Uterus (tissue), 4 donors: ENCODE measurements around the gene SLC9A7. TPM values are rescaled to one million over a fixed set of nuclear protein-coding genes. Genes with fewer than 3 reads are reported as not detected.

Experiments
- DNase-seq, 2 donors: peaks; one replicate each; pipeline ENCODE4 v3.0.0-alpha.2; 2019 to 2020
- H3K27ac ChIP-seq, 2 donors: fragments of 200-600 bp; sonication (generic); 1 replicate in 1 of 2; 2 replicates in 1 of 2; pipeline ENCODE4 v1.5.1; 2016 to 2018
- H3K27me3 ChIP-seq, 2 donors: fragments of 200-600 bp; sonication (generic); one replicate each; pipeline ENCODE4 v1.5.1; 2018 to 2019; ENCODE audit warnings: control low read depth in 1 of 2
- H3K36me3 ChIP-seq, 2 donors: fragments of 200-600 bp; sonication (generic); one replicate each; pipeline ENCODE4 v1.5.1; 2019; ENCODE audit warnings: control low read depth in 1 of 2
- H3K4me1 ChIP-seq, 2 donors: fragments of 200-600 bp; sonication (generic); one replicate each; pipeline ENCODE4 v1.5.1; 2018 to 2019; ENCODE audit warnings: control low read depth in 1 of 2
- H3K4me3 ChIP-seq, 2 donors: fragments of 200-600 bp; sonication (generic); 1 replicate in 1 of 2; 2 replicates in 1 of 2; pipeline ENCODE4 v1.5.1; 2018 to 2019; ENCODE audit warnings: mild to moderate bottlenecking in 1 of 2
- H3K9me3 ChIP-seq, 2 donors: fragments of 200-600 bp; sonication (generic); one replicate each; pipeline ENCODE4 v1.5.1; 2019; ENCODE audit warnings: control low read depth in 1 of 2
- CTCF ChIP-seq, 4 experiments: fragments of 200-600 bp in 2 of 4; fragments of 450-650 bp in 2 of 4; sonication (generic) in 2 of 4; IDR thresholded peaks; one replicate each; pipeline ENCODE4 v1.5.1; 2016 to 2019; ENCODE audit warnings: antibody characterized with exemption in 4 of 4, mild to moderate bottlenecking in 2 of 4, moderate library complexity in 1 of 4
- POLR2A ChIP-seq, 2 donors: fragments of 450-650 bp; IDR thresholded peaks; one replicate each; pipeline ENCODE4 v1.6.1; 2016; ENCODE audit warnings: antibody characterized with exemption in 2 of 2, mild to moderate bottlenecking in 1 of 2, moderate library complexity in 1 of 2
- intact Hi-C: fragments of 100-400 bp; cut with DNase I; formaldehyde crosslinking; loops from one replicate; pipeline ENCODE4 v1.15.1; 2023; ENCODE audit warnings: low total_unique reads
- total RNA-seq, 4 donors: library from RNA; depleted of rRNA in 3 of 4; stranded (reverse); fragments of >200 nt in 3 of 4; gene quantifications; one replicate each; pipeline versions ENCODE4 v1.1.0 to v1.2.4, GENCODE V29; 2014 to 2023
- donor health status: DM: yes; HTN: yes; CAD: no.

The SLC9A7 gene
- total RNA-seq, 4 donors from 2014 or later, result 0.51 to 6.4 (median 3.3) TPM

- no peak overlapping the region for H3K4me3 ChIP-seq
- H3K27me3 ChIP-seq, result no peaks in the 10 kb centered on the region
- H3K27ac ChIP-seq, result no peak overlapping the region
- intact Hi-C loops, result no loop called here
- H3K9me3 ChIP-seq, result no peaks in the 10 kb centered on the region
- TF ChIP-seq POLR2A (IDR thresholded peaks at IDR 0.05) (no peak), CTCF (IDR thresholded peaks at IDR 0.05) (no peak)
- no peaks in the 10 kb centered on the region for H3K36me3 ChIP-seq
- DNase-seq, result no peak
- no peaks in the 10 kb centered on the region for H3K4me1 ChIP-seq
These were observed 147.1 kb downstream of the SLC9A7 start for GRCh38 chrX:46611658-46612362.

GRCh38 chrX:46610070-46610658 lies 148.8 kb downstream of the SLC9A7 start:
- intact Hi-C loops, result no loop called here
- Histone ChIP-seq H3K9me3 (no peaks in the 10 kb centered on the region), H3K4me1 (no peaks in the 10 kb centered on the region), H3K27ac (no peak overlapping the region), H3K4me3 (no peak overlapping the region), H3K27me3 (no peaks in the 10 kb centered on the region), H3K36me3 (no peaks in the 10 kb centered on the region)
- DNase-seq, result no peak
- TF ChIP-seq CTCF (IDR thresholded peaks at IDR 0.05) (no peak), POLR2A (IDR thresholded peaks at IDR 0.05) (no peak)

- Histone ChIP-seq H3K27ac (no peak overlapping the region), H3K4me1 (no peaks in the 10 kb centered on the region), H3K4me3 (no peak overlapping the region), H3K9me3 (no peaks in the 10 kb centered on the region), H3K36me3 (no peaks in the 10 kb centered on the region), H3K27me3 (no peaks in the 10 kb centered on the region)
- intact Hi-C loops, result no loop called here
- no peak for DNase-seq
- TF ChIP-seq POLR2A (IDR thresholded peaks at IDR 0.05) (no peak), CTCF (IDR thresholded peaks at IDR 0.05) (no peak)
These were observed 151.0 kb downstream of the SLC9A7 start for GRCh38 chrX:46607916-46608315.

- intact Hi-C loops, result no loop called here
- H3K27ac ChIP-seq, result no peak overlapping the region
- TF ChIP-seq POLR2A (IDR thresholded peaks at IDR 0.05), result no peak
- no peak for TF ChIP-seq CTCF (IDR thresholded peaks at IDR 0.05)
These were observed 156.3 kb downstream of the SLC9A7 start for GRCh38 chrX:46602468-46603102.

GRCh38 chrX:46601283-46601682 lies 157.6 kb downstream of the SLC9A7 start:
- intact Hi-C loops, result no loop called here
- no peak for DNase-seq
- Histone ChIP-seq H3K9me3 (no peaks in the 10 kb centered on the region), H3K36me3 (no peaks in the 10 kb centered on the region), H3K4me1 (no peaks in the 10 kb centered on the region), H3K27me3 (no peaks in the 10 kb centered on the region), H3K4me3 (no peak overlapping the region), H3K27ac (no peak overlapping the region)
- TF ChIP-seq POLR2A (IDR thresholded peaks at IDR 0.05) (no peak), CTCF (IDR thresholded peaks at IDR 0.05) (no peak)

More at GRCh38 chrX:46602468-46603102, 156.3 kb downstream of the SLC9A7 start:
- Histone ChIP-seq H3K36me3 (no peaks in the 10 kb centered on the region), H3K4me1 (no peaks in the 10 kb centered on the region), H3K9me3 (no peaks in the 10 kb centered on the region), H3K4me3 (no peak overlapping the region), H3K27me3 (no peaks in the 10 kb centered on the region)
- no peak for DNase-seq
